Medulla oblongata (tissue), 1 donor: Measurements from ENCODE around the gene WNT9B.
"Not testable (repeated sequence)": the region's sequence is repeated elsewhere in the genome, so short reads cannot be mapped to it uniquely, and the experiment has no call there.

Experiments used
- DNase-seq: peaks from one replicate; pipeline ENCODE4 v3.0.0-alpha.2; 2015; ENCODE audit errors: extremely low spot score

The WNT9B gene

DNA sequence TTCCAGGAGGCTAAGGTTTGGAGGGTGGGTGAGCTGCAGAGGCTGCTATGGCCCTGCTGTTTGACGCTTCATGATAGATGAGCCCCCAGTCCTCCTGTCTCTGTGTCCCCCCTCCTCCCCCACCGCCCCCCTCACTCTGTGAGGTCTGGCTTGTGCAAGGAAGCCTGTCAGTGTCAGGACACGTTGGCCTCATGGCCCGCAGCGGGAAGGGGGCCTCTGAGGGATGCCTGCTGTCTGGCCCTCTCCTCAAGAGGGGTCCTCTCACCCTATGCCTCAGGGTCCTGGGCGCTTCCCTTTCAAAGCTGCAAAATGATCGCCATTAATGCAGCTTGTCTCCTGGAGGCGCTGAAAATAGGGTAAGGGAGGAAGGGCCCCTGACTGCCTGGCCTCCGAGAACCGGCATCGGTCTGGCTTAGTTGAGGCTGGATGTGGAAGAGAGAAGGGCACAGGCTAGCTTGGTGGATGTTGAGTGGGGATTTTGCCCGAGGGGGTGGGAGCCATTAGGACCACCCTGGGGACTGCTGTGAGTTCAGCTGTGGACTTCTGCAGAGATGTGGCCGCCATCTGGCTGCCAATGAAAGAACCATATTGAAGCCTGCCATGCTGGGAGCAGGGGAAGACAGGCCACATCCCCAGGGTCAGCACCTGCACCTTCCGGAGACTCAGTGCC lies 56.8 kb downstream of the WNT9B start:
- no peak for DNase-seq

- no peak for DNase-seq
Measured at GRCh38 chr17:46910179-46910927, 59.0 kb downstream of the WNT9B start.

GRCh38 chr17:46911311-46911710 lies 59.9 kb downstream of the WNT9B start:
- no peak for DNase-seq

- DNase-seq: no peak
Measured at GRCh38 chr17:46915596-46915995, 64.2 kb downstream of the WNT9B start.

DNA sequence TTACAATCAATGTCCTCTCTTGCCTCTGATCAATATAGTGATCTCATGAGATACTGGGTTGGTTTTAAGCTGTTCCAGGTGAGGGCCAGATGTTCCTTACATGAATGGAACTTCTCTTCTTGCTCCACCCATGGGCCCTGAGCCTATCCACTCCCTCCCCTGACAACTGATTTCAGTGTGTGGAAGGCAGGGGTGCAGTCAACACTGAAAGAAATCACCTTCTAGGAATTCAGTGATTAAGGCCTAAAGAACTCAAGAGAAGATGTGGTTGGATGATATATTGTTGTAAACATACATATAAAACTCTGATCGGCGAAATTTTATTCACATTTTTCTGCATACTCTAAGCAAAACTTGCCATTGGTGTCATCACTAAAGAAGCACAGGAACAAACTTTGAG lies 64.8 kb downstream of the WNT9B start:
- no peak for DNase-seq

GRCh38 chr17:46916623-46917022 lies 65.2 kb downstream of the WNT9B start:
- no peak for DNase-seq

DNA sequence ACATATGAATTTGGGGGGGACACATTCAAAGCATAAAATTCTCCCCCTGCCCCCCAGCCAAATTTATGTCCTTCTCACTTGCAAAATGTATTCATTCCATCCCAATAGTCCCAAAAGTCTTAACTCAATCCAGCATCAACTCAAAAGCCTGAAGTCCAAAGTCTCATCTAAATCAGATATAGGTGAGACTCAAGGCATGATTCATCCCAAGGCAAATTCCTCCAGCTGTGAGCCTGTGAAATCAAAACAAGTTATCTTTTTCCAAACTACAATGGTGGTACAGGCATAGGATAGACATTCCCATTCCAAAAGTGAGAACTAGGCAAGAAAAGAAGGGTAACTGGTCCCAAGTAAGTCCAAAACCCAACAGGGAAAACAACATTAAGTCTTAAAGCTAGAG lies 65.7 kb downstream of the WNT9B start:
- no peak for DNase-seq

GRCh38 chr17:46917516-46917915 lies 66.1 kb downstream of the WNT9B start:
- DNase-seq: no peak

- DNase-seq: not testable (repeated sequence)
Measured at GRCh38 chr17:46921962-46922361, 70.6 kb downstream of the WNT9B start.

GRCh38 chr17:46922487-46922803 lies 71.1 kb downstream of the WNT9B start:
- DNase-seq: no peak

GRCh38 chr17:46922804-46923635 lies 71.6 kb downstream of the WNT9B start, which contains the start of gene GOSR2:
GOSR2 (plus strand) TSS chr17:46923160; CDS start chr17:46923193, 33 bp downstream.
- peak; percentile 91 for DNase-seq

DNA sequence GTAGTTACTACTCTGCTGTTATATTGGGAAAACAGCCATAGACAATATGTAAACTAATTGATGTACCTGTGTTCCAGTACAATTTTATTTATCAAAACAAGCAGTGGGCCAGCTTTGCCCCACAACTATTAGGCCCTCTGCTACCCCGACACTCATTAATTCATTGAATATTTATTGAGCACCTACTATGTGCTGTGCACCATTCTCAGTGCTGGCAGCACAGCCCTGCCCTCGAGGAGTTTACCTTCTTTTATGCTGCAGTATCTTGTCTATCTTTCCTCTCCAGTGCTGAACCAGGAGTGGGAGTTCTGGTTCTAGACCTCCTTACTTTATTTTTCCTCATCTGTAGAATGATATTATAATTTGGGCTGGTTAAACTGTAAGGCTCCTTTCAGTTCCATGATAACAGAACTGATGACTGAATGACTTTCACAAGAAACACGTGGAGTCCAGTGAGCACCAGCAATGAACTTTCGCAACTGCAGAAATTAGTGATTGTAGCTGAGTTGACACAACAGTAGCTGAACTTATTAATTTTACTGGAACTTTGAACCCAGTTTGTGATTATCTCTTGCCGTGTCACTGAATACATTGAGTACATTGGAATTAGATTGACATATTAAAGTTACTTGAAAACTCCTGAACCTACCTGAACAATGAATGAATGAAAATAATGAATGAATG lies 73.9 kb downstream of the WNT9B start:
- no peak for DNase-seq

DNA sequence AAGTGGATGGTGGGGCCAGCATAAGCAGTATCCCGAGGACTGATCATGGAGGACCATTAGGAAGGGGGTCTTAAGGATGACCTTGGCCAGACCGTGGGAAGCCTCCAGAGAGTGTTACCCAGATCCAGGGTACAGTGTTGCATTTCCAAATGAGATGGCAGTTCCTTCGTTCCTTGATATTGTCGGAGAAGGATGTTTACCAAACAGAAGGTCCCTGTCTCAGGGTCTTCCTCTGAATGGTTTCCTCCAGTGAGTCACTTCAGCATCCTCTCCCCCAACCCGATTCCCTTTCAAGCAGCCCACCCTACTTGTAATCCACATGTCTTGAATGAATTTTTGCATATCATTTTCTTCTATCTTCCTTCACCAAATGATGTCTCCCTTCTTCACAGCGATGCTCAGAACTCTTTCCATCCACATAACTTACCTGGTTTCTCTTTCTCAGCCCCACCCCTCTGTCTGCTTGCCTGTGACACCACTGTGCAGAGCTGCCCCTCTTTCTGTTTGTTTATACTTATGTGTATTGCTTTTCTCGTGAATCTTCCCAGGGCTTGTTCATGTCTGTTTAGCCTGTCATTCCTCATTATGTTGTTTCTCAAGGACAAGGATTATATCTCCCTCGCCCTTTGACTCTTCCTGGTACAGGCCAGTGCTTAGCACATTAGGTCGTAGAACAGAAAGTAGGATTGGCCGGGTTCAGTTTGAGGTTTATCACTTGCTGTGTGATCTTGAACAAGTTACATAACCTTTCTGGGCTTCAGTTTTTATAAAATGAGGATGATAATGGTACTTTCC lies 77.3 kb downstream of the WNT9B start:
- no peak for DNase-seq

GRCh38 chr17:46929413-46929812 lies 78.0 kb downstream of the WNT9B start:
- no peak for DNase-seq

DNA sequence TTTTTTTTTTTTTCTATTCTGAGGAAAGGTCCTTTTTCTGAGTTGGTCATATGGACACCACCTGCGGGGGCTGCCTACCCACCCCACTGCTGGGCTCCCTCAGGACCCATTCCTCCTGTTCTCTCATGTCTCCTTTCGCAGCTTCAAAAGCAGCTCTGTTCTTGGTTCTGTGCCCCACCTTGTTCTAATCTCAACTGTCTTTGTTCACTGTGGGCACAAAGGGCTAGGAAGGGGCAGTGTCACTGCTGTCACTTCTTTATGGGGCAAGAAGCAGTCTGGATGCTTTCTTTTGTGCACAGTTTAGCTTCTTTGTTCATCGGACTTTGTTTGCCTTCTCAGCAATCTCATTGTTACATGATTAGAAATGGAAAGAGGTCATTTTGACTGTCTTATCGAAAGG lies 78.7 kb downstream of the WNT9B start:
- DNase-seq: no peak

GRCh38 chr17:46931596-46931995 lies 80.2 kb downstream of the WNT9B start:
- no peak for DNase-seq

DNA sequence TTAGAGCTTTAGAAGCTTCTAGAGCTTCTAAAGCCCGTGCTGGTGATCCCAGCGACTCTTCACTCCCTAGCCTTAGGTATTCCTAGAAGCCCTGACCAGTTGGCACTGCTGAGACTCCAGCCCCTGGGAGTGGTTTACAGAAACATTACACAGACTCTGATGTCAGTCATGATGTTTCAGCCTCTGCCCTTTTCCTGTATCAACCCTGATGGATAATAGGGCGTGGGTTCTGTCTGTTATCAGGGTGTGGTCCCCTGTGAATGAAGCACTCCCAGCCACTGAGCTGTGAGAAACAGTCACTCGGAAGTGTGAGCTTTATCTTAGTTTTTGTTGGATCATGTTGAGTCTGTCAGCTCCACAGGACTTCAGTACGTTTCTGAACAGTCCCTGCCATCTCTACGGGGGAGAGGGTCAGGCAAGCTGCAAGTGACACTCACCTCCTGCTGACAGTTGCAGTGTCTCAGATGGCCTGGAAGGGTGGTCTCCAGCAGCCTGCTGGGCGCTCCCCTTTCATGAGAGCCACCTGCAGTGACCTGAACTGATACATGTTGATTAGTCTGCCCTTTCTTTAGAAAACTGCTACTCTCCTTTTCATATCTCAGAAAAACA lies 84.4 kb downstream of the WNT9B start:
- DNase-seq: no peak
